ENCODE data around the gene ZNF804B.

Gene ZNF804B

GRCh38 chr7:89247207-89247606 lies 487.7 kb downstream of the ZNF804B start:
- no peak for FAIRE-seq
- no peak for TF ChIP-seq POLR2A (IDR thresholded peaks at IDR 0.05; ENCODE audit: low read depth, low read length)

GRCh38 chr7:89259085-89259484 lies 499.6 kb downstream of the ZNF804B start:
- no peak for FAIRE-seq

More at GRCh38 chr7:89247207-89247606, 487.7 kb downstream of the ZNF804B start:
- no peak for DNase-seq (ENCODE audit: insufficient read length, low spot score)

GRCh38 chr7:89264126-89264525 lies 504.6 kb downstream of the ZNF804B start:
- FAIRE-seq: no peak
- no peak for TF ChIP-seq POLR2A (IDR thresholded peaks at IDR 0.05; ENCODE audit: low read depth, low read length)
- DNase-seq (ENCODE audit: insufficient read length, low spot score): no peak

More at GRCh38 chr7:89259085-89259484, 499.6 kb downstream of the ZNF804B start:
- no peak for TF ChIP-seq POLR2A (IDR thresholded peaks at IDR 0.05; ENCODE audit: low read depth, low read length)
- DNase-seq (ENCODE audit: insufficient read length, low spot score): no peak

- FAIRE-seq (no peak), DNase-seq (ENCODE audit: insufficient read length, low spot score) (no peak)
- no peak for TF ChIP-seq POLR2A (IDR thresholded peaks at IDR 0.05; ENCODE audit: low read depth, low read length)
Measured at GRCh38 chr7:89265631-89266030, 506.1 kb downstream of the ZNF804B start.

- DNase-seq (ENCODE audit: insufficient read length, low spot score) (no peak), FAIRE-seq (no peak)
- no peak for TF ChIP-seq POLR2A (IDR thresholded peaks at IDR 0.05; ENCODE audit: low read depth, low read length)
Measured at GRCh38 chr7:89283302-89283701, 523.8 kb downstream of the ZNF804B start.

GRCh38 chr7:89308535-89308934 lies 549.0 kb downstream of the ZNF804B start:
- no peak for DNase-seq (ENCODE audit: insufficient read length, low spot score)
- no peak for FAIRE-seq
- TF ChIP-seq POLR2A (IDR thresholded peaks at IDR 0.05; ENCODE audit: low read depth, low read length): no peak

GRCh38 chr7:89311886-89312285 lies 552.4 kb downstream of the ZNF804B start:
- no peak for FAIRE-seq
- no peak for TF ChIP-seq POLR2A (IDR thresholded peaks at IDR 0.05; ENCODE audit: low read depth, low read length)
- DNase-seq (ENCODE audit: insufficient read length, low spot score): no peak

GRCh38 chr7:89312551-89312950 lies 553.1 kb downstream of the ZNF804B start:
- FAIRE-seq (no peak), DNase-seq (ENCODE audit: insufficient read length, low spot score) (no peak)
- TF ChIP-seq POLR2A (IDR thresholded peaks at IDR 0.05; ENCODE audit: low read depth, low read length): no peak

GRCh38 chr7:89316584-89317251 lies 557.2 kb downstream of the ZNF804B start:
- TF ChIP-seq POLR2A (IDR thresholded peaks at IDR 0.05; ENCODE audit: low read depth, low read length): no peak
- no peak for DNase-seq (ENCODE audit: insufficient read length, low spot score)
- no peak for FAIRE-seq

- FAIRE-seq: no peak
- no peak for DNase-seq (ENCODE audit: insufficient read length, low spot score)
- no peak for TF ChIP-seq POLR2A (IDR thresholded peaks at IDR 0.05; ENCODE audit: low read depth, low read length)
Measured at GRCh38 chr7:89332026-89332425, 572.5 kb downstream of the ZNF804B start.

- no peak for FAIRE-seq
- no peak for TF ChIP-seq POLR2A (IDR thresholded peaks at IDR 0.05; ENCODE audit: low read depth, low read length)
- DNase-seq (ENCODE audit: insufficient read length, low spot score): no peak
Measured at GRCh38 chr7:89334797-89335196, 575.3 kb downstream of the ZNF804B start.

- TF ChIP-seq POLR2A (IDR thresholded peaks at IDR 0.05; ENCODE audit: low read depth, low read length): no peak
- no peak for DNase-seq (ENCODE audit: insufficient read length, low spot score)
- no peak for FAIRE-seq
Measured at GRCh38 chr7:89335490-89335889, 576.0 kb downstream of the ZNF804B start.

GRCh38 chr7:89336121-89336520 lies 576.6 kb downstream of the ZNF804B start:
- no peak for TF ChIP-seq POLR2A (IDR thresholded peaks at IDR 0.05; ENCODE audit: low read depth, low read length)
- DNase-seq (ENCODE audit: insufficient read length, low spot score) (no peak), FAIRE-seq (no peak)

GRCh38 chr7:89339748-89340147 lies 580.2 kb downstream of the ZNF804B start:
- FAIRE-seq (no peak), DNase-seq (ENCODE audit: insufficient read length, low spot score) (no peak)
- no peak for TF ChIP-seq POLR2A (IDR thresholded peaks at IDR 0.05; ENCODE audit: low read depth, low read length)

- TF ChIP-seq POLR2A (IDR thresholded peaks at IDR 0.05; ENCODE audit: low read depth, low read length): no peak
- no peak for DNase-seq (ENCODE audit: insufficient read length, low spot score)
- no peak for FAIRE-seq
Measured at GRCh38 chr7:89357121-89357520, 597.6 kb downstream of the ZNF804B start.

Data from H54 (cell line).